NCI-H2196 treated with DMSO at 0.1 percent for 48 hours (cell line): ENCODE results near the gene RAB3IL1.

Source experiments
- DNase-seq: peaks from one replicate; lab custom pipeline; 2025; ENCODE audit not compliant: unreplicated experiment; lab: John Stamatoyannopoulos, UW

The RAB3IL1 gene

DNA sequence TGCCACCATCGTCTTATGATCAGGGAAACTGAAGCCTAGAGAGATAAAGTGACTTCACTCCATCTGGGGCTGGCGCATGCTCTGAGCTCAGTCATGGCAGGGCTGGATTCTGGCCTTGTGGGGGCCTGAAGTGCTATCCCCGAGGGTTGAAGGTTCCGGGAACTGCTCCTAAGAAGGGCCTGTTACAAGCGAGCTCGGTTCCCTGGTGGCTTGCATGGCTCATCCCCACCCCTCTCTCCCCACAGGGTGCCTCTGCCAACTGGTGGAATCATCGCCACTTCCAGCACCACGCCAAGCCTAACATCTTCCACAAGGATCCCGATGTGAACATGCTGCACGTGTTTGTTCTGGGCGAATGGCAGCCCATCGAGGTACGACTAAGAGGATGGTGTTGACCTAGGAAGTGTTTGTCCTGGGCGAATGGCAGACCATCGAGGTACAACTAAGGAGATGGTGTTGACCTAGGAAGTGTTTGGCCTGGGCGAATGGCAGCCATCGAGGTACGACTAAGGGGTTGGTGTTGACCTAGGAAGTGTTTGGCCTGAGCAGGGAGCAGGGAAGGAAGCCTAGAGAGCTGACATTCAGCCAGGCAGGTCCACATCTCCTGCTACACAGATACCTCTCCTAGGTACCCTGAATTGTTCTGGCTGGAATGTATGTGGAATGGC lies 69.3 kb downstream of the RAB3IL1 start:
- DNase-seq: no peak
